AG09309 (cell line): Measurements from ENCODE around the gene D2HGDH.
"Not testable (repeated sequence)": the region's sequence is repeated elsewhere in the genome, so short reads cannot be mapped to it uniquely, and the experiment has no call there.

Source experiments
- DNase-seq: peaks from one replicate; pipeline ENCODE4 v3.0.0-alpha.2; 2010; ENCODE audit warnings: low read depth
- H3K4me3 ChIP-seq: 2 replicates; pipeline ENCODE4 v1.5.1; 2011; ENCODE audit warnings: mild to moderate bottlenecking, low read depth, low read length, moderate library complexity; ENCODE audit not compliant: control insufficient read depth
- TF ChIP-seq, protein P1 (sequence below): IDR thresholded peaks from 2 replicates; pipeline ENCODE4 v1.5.1; 2011; ENCODE audit warnings: mild to moderate bottlenecking, low read depth, low read length, inconsistent platforms; ENCODE audit not compliant: insufficient read depth, control insufficient read depth; ENCODE audit errors: missing control alignments

The D2HGDH gene

DNA sequence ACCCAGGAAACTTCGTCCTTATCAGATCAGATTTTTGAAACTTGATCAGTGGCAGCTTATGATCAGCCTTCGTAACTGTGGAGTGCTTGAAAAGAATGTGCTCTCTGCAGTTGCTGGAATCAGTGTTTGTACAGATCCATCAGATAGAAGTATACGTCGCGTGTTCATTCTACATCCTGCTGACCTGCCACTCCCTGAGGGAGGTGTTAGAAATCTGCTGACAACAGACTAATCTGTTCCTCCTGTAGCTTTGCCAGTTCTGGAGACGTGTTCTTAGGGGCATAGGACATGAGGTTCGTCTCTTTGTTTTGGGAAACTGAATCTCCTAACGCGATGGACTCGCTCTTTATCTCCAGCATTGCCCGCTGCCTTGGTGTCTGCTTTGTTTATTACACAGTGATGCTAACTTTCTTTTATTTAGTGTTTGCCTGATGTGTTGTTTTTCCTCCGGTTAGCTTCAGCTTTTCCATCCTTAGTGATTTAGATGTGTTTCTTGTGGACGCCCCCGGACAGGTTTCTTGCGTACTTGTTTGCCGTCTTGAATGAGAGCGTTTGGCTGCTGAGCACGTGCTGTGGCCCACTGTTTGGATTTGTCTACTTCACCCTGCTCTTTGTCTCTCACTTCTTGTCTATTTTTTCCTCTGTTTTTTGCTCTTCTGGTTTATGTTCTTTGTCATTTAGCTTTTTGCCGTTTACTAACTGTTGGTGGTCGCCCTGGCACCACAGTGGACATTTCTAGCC is 24.8 kb downstream of the D2HGDH start:
- no peak overlapping the region for H3K4me3 ChIP-seq
- TF ChIP-seq, protein P1, sequence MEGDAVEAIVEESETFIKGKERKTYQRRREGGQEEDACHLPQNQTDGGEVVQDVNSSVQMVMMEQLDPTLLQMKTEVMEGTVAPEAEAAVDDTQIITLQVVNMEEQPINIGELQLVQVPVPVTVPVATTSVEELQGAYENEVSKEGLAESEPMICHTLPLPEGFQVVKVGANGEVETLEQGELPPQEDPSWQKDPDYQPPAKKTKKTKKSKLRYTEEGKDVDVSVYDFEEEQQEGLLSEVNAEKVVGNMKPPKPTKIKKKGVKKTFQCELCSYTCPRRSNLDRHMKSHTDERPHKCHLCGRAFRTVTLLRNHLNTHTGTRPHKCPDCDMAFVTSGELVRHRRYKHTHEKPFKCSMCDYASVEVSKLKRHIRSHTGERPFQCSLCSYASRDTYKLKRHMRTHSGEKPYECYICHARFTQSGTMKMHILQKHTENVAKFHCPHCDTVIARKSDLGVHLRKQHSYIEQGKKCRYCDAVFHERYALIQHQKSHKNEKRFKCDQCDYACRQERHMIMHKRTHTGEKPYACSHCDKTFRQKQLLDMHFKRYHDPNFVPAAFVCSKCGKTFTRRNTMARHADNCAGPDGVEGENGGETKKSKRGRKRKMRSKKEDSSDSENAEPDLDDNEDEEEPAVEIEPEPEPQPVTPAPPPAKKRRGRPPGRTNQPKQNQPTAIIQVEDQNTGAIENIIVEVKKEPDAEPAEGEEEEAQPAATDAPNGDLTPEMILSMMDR, result no peak
- DNase-seq, result no peak

DNA sequence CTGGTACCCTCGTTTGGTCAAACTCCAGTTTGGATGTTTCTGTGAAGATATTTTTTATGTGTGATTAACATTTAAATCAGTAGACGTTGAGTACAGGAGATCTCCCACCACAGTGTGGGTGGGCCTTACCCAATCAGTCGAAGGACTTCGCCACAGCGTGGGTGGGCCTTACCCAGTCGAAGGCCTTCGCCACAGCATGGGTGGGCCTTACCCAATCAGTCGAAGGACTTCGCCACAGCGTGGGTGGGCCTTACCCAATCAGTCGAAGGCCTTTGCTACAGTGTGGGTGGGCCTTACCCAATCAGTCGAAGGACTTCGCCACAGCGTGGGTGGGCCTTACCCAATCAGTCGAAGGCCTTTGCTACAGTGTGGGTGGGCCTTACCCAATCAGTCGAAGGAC is 25.5 kb downstream of the D2HGDH start:
- not testable (repeated sequence) for H3K4me3 ChIP-seq, DNase-seq

DNA sequence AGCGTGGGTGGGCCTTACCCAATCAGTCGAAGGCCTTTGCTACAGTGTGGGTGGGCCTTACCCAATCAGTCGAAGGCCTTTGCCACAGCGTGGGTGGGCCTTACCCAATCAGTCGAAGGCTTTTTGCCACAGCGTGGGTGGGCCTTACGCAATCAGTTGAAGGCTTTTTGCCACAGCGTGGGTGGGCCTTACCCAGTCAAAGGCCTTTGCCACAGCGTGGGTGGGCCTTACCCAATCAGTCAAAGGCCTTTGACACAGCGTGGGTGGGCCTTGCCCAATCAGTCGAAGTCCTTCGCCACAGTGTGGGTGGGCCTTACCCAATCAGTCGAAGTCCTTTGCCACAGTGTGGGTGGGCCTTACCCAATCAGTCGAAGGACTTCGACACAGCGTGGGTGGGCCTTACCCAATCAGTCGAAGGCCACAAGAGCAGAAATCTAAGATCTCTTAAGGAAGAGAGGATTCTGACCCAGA is 25.9 kb downstream of the D2HGDH start:
- no peak for DNase-seq
- H3K4me3 ChIP-seq, result no peak overlapping the region
- TF ChIP-seq, protein P1, result no peak

DNA sequence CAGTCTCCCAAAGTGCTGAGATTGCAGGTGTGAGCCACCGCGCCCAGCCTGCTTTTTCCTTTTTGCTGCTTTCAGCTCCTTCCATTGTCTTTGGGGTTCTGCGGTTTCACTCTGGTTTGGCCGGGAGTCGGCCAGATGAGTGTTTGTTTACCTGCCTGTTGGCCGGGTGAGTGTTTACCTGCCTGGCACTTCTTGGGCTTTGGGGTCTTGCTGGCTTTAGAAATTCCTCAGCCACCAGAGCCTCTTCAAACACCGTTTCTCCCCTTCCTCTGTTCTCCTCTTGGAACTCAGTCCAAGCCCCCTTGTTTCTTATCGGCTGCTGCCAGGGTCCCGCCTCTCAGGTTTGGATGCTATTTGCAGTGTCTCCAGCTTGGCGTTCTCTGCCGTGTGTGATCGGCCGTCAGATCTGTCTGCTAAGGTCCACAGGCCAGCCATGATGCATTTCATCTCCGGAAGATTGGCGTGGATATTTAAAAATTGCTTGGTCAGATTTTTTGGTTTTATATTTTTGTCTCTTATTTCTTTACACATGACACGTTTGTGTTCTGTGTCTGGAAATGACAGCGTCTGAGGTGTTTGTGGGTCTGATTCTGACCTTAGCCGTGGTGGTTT is 28.0 kb downstream of the D2HGDH start:
- DNase-seq, result no peak
- H3K4me3 ChIP-seq, result no peak overlapping the region
- TF ChIP-seq, protein P1, result no peak

DNA sequence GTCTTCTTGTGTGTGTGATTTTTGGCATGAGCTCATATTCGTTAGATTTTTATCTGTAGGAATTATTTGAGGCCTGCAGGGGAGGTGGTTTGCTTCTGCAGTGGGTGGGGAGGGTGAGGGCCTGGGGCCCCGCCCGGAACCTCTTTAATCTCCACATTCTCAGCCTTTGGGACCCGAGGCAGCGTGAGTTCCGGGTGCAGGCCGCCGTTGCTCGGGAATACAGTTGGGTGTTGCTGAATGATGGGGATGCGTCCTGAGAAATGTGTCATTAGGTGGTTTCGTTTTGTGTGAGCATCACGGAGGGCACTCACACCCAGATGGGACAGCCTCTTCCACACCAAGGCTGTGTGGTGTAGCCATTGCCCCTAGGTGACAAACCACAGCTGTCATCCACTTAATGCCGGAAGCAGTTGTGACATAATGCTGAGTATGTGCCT is 28.5 kb downstream of the D2HGDH start:
- TF ChIP-seq, protein P1, result no peak
- DNase-seq, result no peak
- no peak overlapping the region for H3K4me3 ChIP-seq

DNA sequence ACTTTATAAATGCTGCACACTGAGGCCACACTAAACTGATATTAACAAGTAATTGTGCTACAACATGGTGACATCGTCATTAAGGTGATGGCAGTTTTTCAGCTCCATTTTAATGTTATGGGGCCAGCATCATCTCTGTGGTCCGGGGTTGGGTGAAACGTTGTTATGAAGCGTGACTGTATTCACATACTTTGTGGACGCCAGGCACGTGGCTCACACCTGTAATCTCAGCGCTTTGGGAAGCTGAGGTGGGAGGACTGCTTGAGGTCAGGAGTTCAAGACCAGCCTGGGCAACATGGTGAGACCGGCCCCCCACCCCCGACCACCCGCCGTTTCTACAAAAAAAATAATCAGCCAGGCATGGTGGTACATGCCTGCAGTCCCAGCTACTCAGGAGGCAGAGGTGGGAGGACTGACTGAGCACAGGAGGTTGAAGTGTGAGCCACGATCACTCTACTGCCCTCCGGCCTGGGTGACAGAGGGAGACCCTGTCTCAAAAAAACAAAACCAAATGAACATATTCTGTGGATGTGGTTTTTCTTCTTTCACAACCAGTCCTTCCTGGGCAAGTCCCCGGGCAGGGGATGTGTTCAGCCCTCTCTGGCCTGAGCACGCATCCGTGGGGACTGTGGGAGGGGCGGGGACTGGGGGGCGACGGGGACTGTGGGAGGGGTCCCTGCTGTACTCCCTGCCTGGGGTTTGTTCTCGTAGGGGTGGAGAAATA is 29.3 kb downstream of the D2HGDH start:
- no peak overlapping the region for H3K4me3 ChIP-seq
- DNase-seq, result no peak
- TF ChIP-seq, protein P1, result no peak
